Naive thymus-derived CD4-positive, alpha-beta T cell (primary cell): ENCODE results near the gene ELMO1. TPM values are rescaled to one million over a fixed set of nuclear protein-coding genes. Genes with fewer than 3 reads are reported as not detected.

ENCODE experiments used
- ATAC-seq: fragments of 150-1000 bp; cut with Tn5 transposase; 2 replicates; pipeline ENCODE4 v1.10.0; 2021; ENCODE audit warnings: mild to moderate bottlenecking, moderate library complexity
- CTCF ChIA-PET: fragments of 350-600 bp; sonication (Branson Sonifier 250); formaldehyde crosslinking; loops from one replicate; lab custom pipeline; 2021; ENCODE audit warnings: antibody characterized with exemption; lab: Charles Lee
- POLR2A ChIA-PET: fragments of 350-600 bp; sonication (Branson Sonifier 250); formaldehyde crosslinking; loops from one replicate; lab custom pipeline; 2021; ENCODE audit warnings: antibody characterized with exemption, inconsistent platforms; lab: Charles Lee
- DNase-seq, 9 donors: peaks; one replicate each; pipeline versions ENCODE4 v3.0.0 to v3.0.0-alpha.2; 2020 to 2022; ENCODE audit warnings: mixed read lengths in 1 of 9
- H3K27ac ChIP-seq: one replicate; pipeline ENCODE4 v1.7.0; 2013; ENCODE audit warnings: mild to moderate bottlenecking, low read depth, low read length, moderate library complexity
- H3K27me3 ChIP-seq, 2 donors: one replicate each; pipeline ENCODE4 v1.7.0; 2013; ENCODE audit warnings: low read length in 2 of 2, mild to moderate bottlenecking in 2 of 2, moderate library complexity in 2 of 2; ENCODE audit not compliant: control insufficient read depth in 2 of 2, insufficient read depth in 2 of 2
- H3K36me3 ChIP-seq, 3 experiments: 1 replicate in 2 of 3; 2 replicates in 1 of 3; pipeline ENCODE4 v1.7.0; 2013; ENCODE audit warnings: low read length in 3 of 3, mild to moderate bottlenecking in 3 of 3, moderate library complexity in 1 of 3; ENCODE audit not compliant: insufficient read depth in 3 of 3, control insufficient read depth in 2 of 3
- H3K4me1 ChIP-seq, 2 donors: one replicate each; pipeline ENCODE4 v1.7.0; 2013; ENCODE audit warnings: low read length in 2 of 2, mild to moderate bottlenecking in 2 of 2, moderate library complexity in 1 of 2; ENCODE audit not compliant: control insufficient read depth in 2 of 2, insufficient read depth in 2 of 2
- H3K4me3 ChIP-seq: 2 replicates; pipeline ENCODE4 v1.7.0; 2013; ENCODE audit warnings: mild to moderate bottlenecking, low read length
- H3K9me3 ChIP-seq, 3 experiments: 1 replicate in 2 of 3; 2 replicates in 1 of 3; pipeline ENCODE4 v1.7.0; 2013; ENCODE audit warnings: low read length in 3 of 3; ENCODE audit not compliant: control insufficient read depth in 2 of 3
- H3K27ac Mint-ChIP-seq, 9 donors: one replicate each; pipeline ENCODE4 v1.8.0; 2020 to 2022; ENCODE audit warnings: mixed read lengths in 9 of 9, mild to moderate bottlenecking in 8 of 9, moderate library complexity in 5 of 9, inconsistent platforms in 2 of 9
- H3K27me3 Mint-ChIP-seq, 5 donors: one replicate each; pipeline ENCODE4 v1.8.0; 2021 to 2022; ENCODE audit warnings: mixed read lengths in 5 of 5, mild to moderate bottlenecking in 1 of 5
- H3K36me3 Mint-ChIP-seq, 5 donors: one replicate each; pipeline ENCODE4 v1.8.0; 2020 to 2022; ENCODE audit warnings: mixed read lengths in 5 of 5, mild to moderate bottlenecking in 3 of 5, inconsistent platforms in 1 of 5
- H3K4me1 Mint-ChIP-seq, 7 donors: one replicate each; pipeline ENCODE4 v1.8.0; 2020 to 2022; ENCODE audit warnings: mixed read lengths in 7 of 7, mild to moderate bottlenecking in 3 of 7, inconsistent platforms in 1 of 7
- H3K4me3 Mint-ChIP-seq, 10 donors: one replicate each; pipeline ENCODE4 v1.8.0; 2020 to 2022; ENCODE audit warnings: mild to moderate bottlenecking in 10 of 10, mixed read lengths in 10 of 10, moderate library complexity in 6 of 10, inconsistent platforms in 2 of 10
- H3K9me3 Mint-ChIP-seq, 11 donors: one replicate each; pipeline ENCODE4 v1.8.0; 2020 to 2022; ENCODE audit warnings: mixed read lengths in 11 of 11, mild to moderate bottlenecking in 4 of 11, inconsistent platforms in 1 of 11, moderate library complexity in 1 of 11
- intact Hi-C, 2 donors: fragments of 100-400 bp; cut with micrococcal nuclease; formaldehyde crosslinking; loops; one replicate each; pipeline ENCODE4 v1.15.1; 2023
- polyA plus RNA-seq, 2 donors: library from polyadenylated mRNA; unstranded; fragments of 300-500 nt; fragmentation: Illumina TruSeq; gene quantifications; one replicate each; pipeline ENCODE4 v1.2.3, GENCODE V29; 2021
- total RNA-seq, 6 experiments: library from RNA in 5 of 6; stranded (reverse) in 5 of 6; gene quantifications; 1 replicate in 5 of 6; 2 replicates in 1 of 6; pipeline ENCODE4 v1.2.3 and lab custom pipeline; 2021 to 2026

Gene ELMO1
- total and polyA plus RNA-seq, 7 experiments from 2014 or later, result 63.6 to 160 (median 124) TPM

DNA sequence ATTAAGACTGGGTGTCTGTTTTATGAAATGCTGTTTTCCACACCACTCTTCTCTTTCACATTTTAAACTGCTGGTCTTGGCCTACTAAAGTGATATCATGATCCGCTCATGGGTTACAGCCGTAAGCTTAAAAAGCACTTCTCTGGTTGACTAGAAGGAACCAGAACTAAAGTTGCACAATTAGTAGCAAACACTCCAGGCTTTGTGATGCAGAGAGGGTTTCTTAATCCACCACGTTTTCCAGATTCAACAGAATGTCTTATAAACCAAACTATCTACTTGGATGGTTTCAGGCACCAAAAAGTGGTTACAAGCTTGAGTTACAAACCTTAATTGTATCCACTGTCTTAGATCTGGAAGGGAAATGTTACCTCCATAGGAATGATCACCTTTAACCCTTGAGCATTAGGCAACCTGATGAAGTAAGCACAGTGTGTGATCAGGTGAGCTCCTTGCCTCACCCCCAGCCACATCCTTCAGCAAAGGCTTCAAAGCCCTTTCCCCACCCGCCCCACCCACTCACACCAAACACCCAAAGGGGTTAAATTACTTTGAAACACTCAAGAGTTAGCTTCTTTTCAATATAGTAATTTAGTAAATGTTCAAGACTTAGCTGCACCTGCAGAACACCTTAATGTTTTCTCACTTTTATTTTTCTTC, 3.5 kb downstream of the ELMO1 start:
- peak overlapping the region; percentile 57 to 100 (median 98) for H3K27ac Mint-ChIP-seq
- ChIA-PET POLR2A (interaction anchor here (0.6 to 8.0 kb wide), 5 partner anchors 23 to 667 kb away, joined by 3 to 84 read pairs (median 3); no protein-coding TSS in a partner anchor), CTCF (interaction anchor here (0.7 to 1.0 kb wide), 2 partner anchors 15 to 88 kb away, joined by 3 read pairs; no protein-coding TSS in a partner anchor)
- Histone ChIP-seq H3K36me3 (peaks cover 0 to 11% (median 0%) of the 10 kb centered on the region in 3 experiments), H3K4me1 (peaks cover 8 to 62% of the 10 kb centered on the region in 2 donors), H3K27ac (peak overlapping the region; percentile 89), H3K4me3 (no peak overlapping the region), H3K27me3 (no peaks in the 10 kb centered on the region), H3K9me3 (no peaks in the 10 kb centered on the region)
- peaks cover 39 to 92% (median 82%) of the 10 kb centered on the region in 7 donors for H3K4me1 Mint-ChIP-seq
- peaks cover 0 to 12% (median 0%) of the 10 kb centered on the region in 11 donors for H3K9me3 Mint-ChIP-seq
- peaks cover 4 to 25% (median 16%) of the 10 kb centered on the region in 5 donors for H3K36me3 Mint-ChIP-seq
- intact Hi-C loops, result loop anchor here (5.0 to 10.0 kb wide), 8 partner anchors 810 to 1643 kb away; partner anchors contain the start of genes SEPTIN7 (in 2 of the 2), ANLN (in 1 of the 2) and EEPD1 (in 1 of the 2)
- peak overlapping the region in 9 of 10 donors; percentile 18 to 99 (median 96) for H3K4me3 Mint-ChIP-seq
- peaks cover 0 to 6% (median 0%) of the 10 kb centered on the region in 5 donors for H3K27me3 Mint-ChIP-seq
- ATAC-seq, result no peak
- DNase-seq, result peak in 2 of 9 donors; percentile 22 to 24

DNA sequence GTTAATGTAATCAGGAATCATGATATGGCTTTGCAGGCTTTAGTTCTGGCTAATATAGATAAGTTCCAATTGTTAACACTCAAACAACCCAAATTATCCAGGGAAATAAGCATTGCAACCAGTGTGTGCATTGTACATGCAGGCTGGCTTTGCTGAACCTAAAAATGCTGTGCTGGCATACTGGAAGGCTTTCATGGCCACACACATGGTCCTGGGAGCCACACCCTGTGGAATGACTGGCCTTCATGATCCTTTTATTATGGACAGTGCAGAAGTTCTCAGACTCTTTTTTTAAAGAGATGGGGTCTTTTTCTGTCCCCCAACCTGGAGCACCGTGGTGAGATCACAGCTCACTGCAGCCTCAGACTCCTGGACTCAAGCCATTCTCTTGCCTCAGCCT, 5.0 kb downstream of the ELMO1 start:
- Mint-ChIP-seq H3K27ac (peak overlapping the region in 8 of 9 donors; percentile 43 to 98 (median 93)), H3K27me3 (peaks cover 0 to 3% (median 0%) of the 10 kb centered on the region in 5 donors), H3K9me3 (peaks cover 0 to 9% (median 0%) of the 10 kb centered on the region in 11 donors), H3K36me3 (peaks cover 2 to 31% (median 19%) of the 10 kb centered on the region in 5 donors), H3K4me1 (peaks cover 44 to 92% (median 86%) of the 10 kb centered on the region in 7 donors), H3K4me3 (peak overlapping the region in 3 of 10 donors; percentile 0 to 26 (median 16))
- Histone ChIP-seq H3K27me3 (no peaks in the 10 kb centered on the region), H3K4me1 (peaks cover 0 to 69% of the 10 kb centered on the region in 2 donors), H3K9me3 (no peaks in the 10 kb centered on the region), H3K4me3 (no peak overlapping the region), H3K27ac (peak overlapping the region; percentile 34), H3K36me3 (peaks cover 0 to 11% (median 0%) of the 10 kb centered on the region in 3 experiments)
- DNase-seq (no peak), ATAC-seq (no peak)
- CTCF ChIA-PET, result interaction anchor here (1.2 kb wide), 1 partner anchor 90 kb away, joined by 4 read pairs; no protein-coding TSS in a partner anchor
- intact Hi-C loops, result loop anchor here (10.0 kb wide), 4 partner anchors 809 to 1639 kb away; partner anchors contain the start of gene SEPTIN7 (in 1 of the 2)
- POLR2A ChIA-PET, result interaction anchor here (0.6 to 8.0 kb wide), 5 partner anchors 12 to 903 kb away, joined by 3 to 84 read pairs (median 5); no protein-coding TSS in a partner anchor

DNA sequence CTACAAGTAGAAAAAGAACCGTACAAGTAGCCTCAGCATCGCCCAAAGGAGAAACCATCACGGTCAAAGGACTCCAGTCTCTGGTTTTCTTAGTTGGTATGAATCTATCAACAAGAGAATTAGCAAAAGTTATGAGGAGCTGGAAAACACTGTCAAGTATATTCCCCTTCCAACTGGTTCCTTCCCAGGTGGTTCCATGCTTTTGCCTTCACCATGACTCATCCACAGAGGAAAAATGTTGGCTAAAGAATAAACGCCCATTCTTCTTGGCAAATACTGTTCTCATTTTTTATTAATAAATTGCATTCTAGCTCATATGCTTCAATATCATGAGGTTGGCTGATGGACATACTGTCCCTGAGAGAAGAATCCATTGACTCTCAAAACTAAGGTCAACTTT, 6.4 kb downstream of the ELMO1 start:
- DNase-seq (no peak), ATAC-seq (no peak)
- no peaks in the 10 kb centered on the region for H3K36me3 ChIP-seq
- peaks cover 0 to 3% (median 0%) of the 10 kb centered on the region in 11 donors for H3K9me3 Mint-ChIP-seq
- H3K4me1 Mint-ChIP-seq, result peaks cover 43 to 96% (median 87%) of the 10 kb centered on the region in 7 donors
- no peaks in the 10 kb centered on the region for H3K27me3 Mint-ChIP-seq
- peak overlapping the region in 6 of 10 donors; percentile 67 to 89 (median 78) for H3K4me3 Mint-ChIP-seq
- H3K4me1 ChIP-seq, result peaks cover 0 to 69% of the 10 kb centered on the region in 2 donors
- intact Hi-C loops, result loop anchor here (10.0 kb wide), 4 partner anchors 807 to 1637 kb away; partner anchors contain the start of gene SEPTIN7 (in 1 of the 2)
- peak overlapping the region; percentile 86 to 98 (median 94) for H3K27ac Mint-ChIP-seq
- POLR2A ChIA-PET, result interaction anchor here (0.6 to 2.5 kb wide), 4 partner anchors 12 to 233 kb away, joined by 3 to 7 read pairs (median 4); no protein-coding TSS in a partner anchor
- H3K4me3 ChIP-seq, result no peak overlapping the region
- H3K27me3 ChIP-seq, result no peaks in the 10 kb centered on the region
- peaks cover 0 to 33% (median 13%) of the 10 kb centered on the region in 5 donors for H3K36me3 Mint-ChIP-seq
- CTCF ChIA-PET, result no interaction called here
- no peaks in the 10 kb centered on the region for H3K9me3 ChIP-seq
- peak overlapping the region; percentile 74 for H3K27ac ChIP-seq

GRCh38 chr7:37441816-37442215, 6.8 kb downstream of the ELMO1 start:
- no peak overlapping the region for H3K4me3 ChIP-seq
- H3K36me3 Mint-ChIP-seq, result peaks cover 0 to 33% (median 13%) of the 10 kb centered on the region in 5 donors
- H3K4me1 ChIP-seq, result peaks cover 0 to 64% of the 10 kb centered on the region in 2 donors
- H3K27ac ChIP-seq, result peak overlapping the region; percentile 74
- CTCF ChIA-PET, result interaction anchor here (0.8 kb wide), 1 partner anchor 28 kb away, joined by 3 read pairs; no protein-coding TSS in a partner anchor
- H3K4me3 Mint-ChIP-seq, result peak overlapping the region in 9 of 10 donors; percentile 67 to 89 (median 81)
- POLR2A ChIA-PET, result interaction anchor here (0.7 to 2.5 kb wide), 4 partner anchors 12 to 88 kb away, joined by 3 to 7 read pairs (median 4); no protein-coding TSS in a partner anchor
- H3K36me3 ChIP-seq, result no peaks in the 10 kb centered on the region
- H3K9me3 ChIP-seq, result no peaks in the 10 kb centered on the region
- intact Hi-C loops, result loop anchor here (1.0 to 10.0 kb wide), 9 partner anchors 7 to 1637 kb away; partner anchors contain the start of gene SEPTIN7 (in 1 of the 2)
- DNase-seq, result no peak
- H3K27me3 Mint-ChIP-seq, result no peaks in the 10 kb centered on the region
- H3K27me3 ChIP-seq, result no peaks in the 10 kb centered on the region
- H3K9me3 Mint-ChIP-seq, result no peaks in the 10 kb centered on the region
- no peak for ATAC-seq
- peak overlapping the region; percentile 86 to 98 (median 94) for H3K27ac Mint-ChIP-seq
- H3K4me1 Mint-ChIP-seq, result peaks cover 46 to 96% (median 85%) of the 10 kb centered on the region in 7 donors

DNA sequence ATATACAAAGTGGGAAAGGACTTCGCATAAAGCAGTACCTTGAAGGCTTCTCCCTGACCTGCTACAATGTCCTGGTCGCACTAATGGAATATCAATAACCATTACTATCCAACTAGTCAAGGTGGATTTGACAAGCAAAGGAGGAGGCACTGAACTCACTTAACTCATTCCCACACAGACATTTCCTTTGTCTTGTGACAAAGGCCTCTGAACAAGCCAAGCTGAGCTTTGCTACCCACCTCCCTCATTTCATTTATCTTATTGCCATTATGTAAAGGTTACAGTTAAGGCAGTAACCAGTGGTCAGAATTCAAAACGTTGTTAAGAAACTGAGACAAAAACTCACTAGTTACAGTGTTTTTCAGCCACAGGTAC, 7.3 kb downstream of the ELMO1 start:
- no peak for DNase-seq
- Histone ChIP-seq H3K4me3 (peak overlapping the region; percentile 31), H3K27me3 (no peaks in the 10 kb centered on the region), H3K4me1 (peaks cover 0 to 63% of the 10 kb centered on the region in 2 donors), H3K9me3 (no peaks in the 10 kb centered on the region), H3K36me3 (no peaks in the 10 kb centered on the region), H3K27ac (peak overlapping the region; percentile 74)
- no peaks in the 10 kb centered on the region for H3K9me3 Mint-ChIP-seq
- ChIA-PET CTCF (interaction anchor here (0.6 to 1.3 kb wide), 3 partner anchors 8 to 87 kb away, joined by 3 to 7 read pairs (median 3); partner anchors contain the start of gene ELMO1), POLR2A (interaction anchor here (0.7 to 2.5 kb wide), 4 partner anchors 8 to 88 kb away, joined by 3 to 7 read pairs (median 6); partner anchors contain the start of gene ELMO1)
- peak; percentile 19 for ATAC-seq
- H3K36me3 Mint-ChIP-seq, result peaks cover 0 to 33% (median 13%) of the 10 kb centered on the region in 5 donors
- intact Hi-C loops, result loop anchor here (1.0 to 10.0 kb wide), 9 partner anchors 8 to 1637 kb away; partner anchors contain the start of gene SEPTIN7 (in 1 of the 2)
- peak overlapping the region; percentile 86 to 98 (median 94) for H3K27ac Mint-ChIP-seq
- no peaks in the 10 kb centered on the region for H3K27me3 Mint-ChIP-seq
- peak overlapping the region; percentile 2 to 89 (median 78) for H3K4me3 Mint-ChIP-seq
- peaks cover 44 to 96% (median 85%) of the 10 kb centered on the region in 7 donors for H3K4me1 Mint-ChIP-seq
